Cardiac fibroblast (primary cell): Measurements from ENCODE around the gene CSTPP1.

Experiments
- DNase-seq, 2 donors: peaks; one replicate each; pipeline versions ENCODE4 v3.0.0 to v3.0.0-alpha.2; 2010; ENCODE audit warnings: low read depth in 2 of 2
- H3K4me3 ChIP-seq, 2 donors: replicated peaks in 1 of 2; 1 replicate in 1 of 2; 2 replicates in 1 of 2; pipeline ENCODE4 v1.5.1; 2011; ENCODE audit warnings: low read depth in 2 of 2, low read length in 2 of 2, mild to moderate bottlenecking in 2 of 2, moderate library complexity in 1 of 2
- TF ChIP-seq, protein P1 (sequence below): IDR thresholded peaks from one replicate; pipeline ENCODE4 v1.5.1; 2011; ENCODE audit warnings: low read depth, mild to moderate bottlenecking, low read length, inconsistent platforms

Gene CSTPP1

DNA sequence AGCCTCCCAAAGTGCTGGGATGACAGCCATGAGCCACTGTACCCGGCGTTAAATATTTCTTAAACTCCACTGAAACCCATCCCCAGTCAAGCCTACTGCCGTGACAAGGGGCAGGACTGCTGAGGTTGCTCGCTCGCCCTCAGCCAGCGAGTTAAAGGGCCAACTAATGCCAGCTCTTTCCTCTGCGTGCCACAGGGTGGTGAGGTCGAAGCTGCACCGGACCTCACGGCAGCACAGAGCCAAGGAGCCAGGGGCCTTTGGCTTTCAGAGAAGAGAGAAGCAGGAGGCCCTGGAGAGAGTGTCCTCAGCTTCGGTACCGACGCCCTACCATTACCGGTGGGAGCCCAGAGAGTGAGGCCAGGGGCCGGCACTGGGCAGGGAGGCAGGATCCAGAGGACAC, 227.3 kb downstream of the CSTPP1 start:
- no peak for DNase-seq
- TF ChIP-seq, protein P1, sequence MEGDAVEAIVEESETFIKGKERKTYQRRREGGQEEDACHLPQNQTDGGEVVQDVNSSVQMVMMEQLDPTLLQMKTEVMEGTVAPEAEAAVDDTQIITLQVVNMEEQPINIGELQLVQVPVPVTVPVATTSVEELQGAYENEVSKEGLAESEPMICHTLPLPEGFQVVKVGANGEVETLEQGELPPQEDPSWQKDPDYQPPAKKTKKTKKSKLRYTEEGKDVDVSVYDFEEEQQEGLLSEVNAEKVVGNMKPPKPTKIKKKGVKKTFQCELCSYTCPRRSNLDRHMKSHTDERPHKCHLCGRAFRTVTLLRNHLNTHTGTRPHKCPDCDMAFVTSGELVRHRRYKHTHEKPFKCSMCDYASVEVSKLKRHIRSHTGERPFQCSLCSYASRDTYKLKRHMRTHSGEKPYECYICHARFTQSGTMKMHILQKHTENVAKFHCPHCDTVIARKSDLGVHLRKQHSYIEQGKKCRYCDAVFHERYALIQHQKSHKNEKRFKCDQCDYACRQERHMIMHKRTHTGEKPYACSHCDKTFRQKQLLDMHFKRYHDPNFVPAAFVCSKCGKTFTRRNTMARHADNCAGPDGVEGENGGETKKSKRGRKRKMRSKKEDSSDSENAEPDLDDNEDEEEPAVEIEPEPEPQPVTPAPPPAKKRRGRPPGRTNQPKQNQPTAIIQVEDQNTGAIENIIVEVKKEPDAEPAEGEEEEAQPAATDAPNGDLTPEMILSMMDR: no peak
- H3K4me3 ChIP-seq: no peak overlapping the region

DNA sequence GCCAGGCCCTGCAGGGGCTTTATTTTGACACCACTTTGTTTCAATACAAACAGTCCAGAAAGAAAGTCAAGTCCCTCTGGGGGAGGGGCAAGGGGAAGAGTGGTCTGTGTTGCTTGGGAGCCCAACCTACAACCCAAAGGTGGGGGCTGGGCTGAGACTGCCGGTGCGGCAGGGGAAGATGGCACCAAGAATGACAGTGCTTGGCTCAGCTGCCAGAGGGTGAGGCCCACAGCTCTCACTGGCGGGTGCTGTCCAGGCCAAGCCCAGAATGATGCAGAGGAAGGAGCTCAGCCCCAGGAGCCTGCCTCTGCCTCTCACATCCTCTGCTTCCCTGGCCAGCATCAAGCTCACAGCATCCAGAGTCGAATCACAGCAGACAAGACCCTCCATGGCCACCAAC, 227.8 kb downstream of the CSTPP1 start:
- DNase-seq: no peak
- H3K4me3 ChIP-seq: no peak overlapping the region
- TF ChIP-seq, protein P1: no peak

DNA sequence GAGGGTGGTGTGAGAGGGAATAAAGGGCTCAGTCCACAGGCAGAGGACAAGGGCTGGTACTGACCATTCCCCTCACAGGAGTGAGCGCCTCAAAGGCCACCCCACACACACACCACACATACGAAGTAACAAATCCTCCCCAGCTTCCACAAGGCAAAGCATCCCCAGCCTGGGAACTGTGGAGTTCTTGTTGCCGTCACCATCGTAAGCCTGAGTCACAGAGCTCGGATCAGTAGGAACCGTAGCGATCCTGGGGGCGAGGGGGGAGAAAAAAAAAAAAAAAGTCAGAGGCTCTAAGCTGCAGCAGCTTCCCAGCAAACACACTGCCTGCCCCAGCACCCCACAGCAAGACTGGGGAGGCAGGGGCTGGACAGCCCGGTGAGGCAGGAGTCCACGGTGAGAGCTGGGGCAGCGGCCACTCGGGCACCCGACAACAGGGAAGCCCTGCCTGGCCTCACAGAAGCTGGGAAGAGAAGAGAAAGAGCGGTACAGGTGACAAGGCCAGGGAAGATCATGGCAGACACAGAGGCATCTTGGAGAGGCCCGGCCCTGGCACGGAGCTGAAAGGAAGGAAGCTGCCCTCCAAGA, 228.8 kb downstream of the CSTPP1 start:
- no peak for DNase-seq
- H3K4me3 ChIP-seq: no peak overlapping the region

DNA sequence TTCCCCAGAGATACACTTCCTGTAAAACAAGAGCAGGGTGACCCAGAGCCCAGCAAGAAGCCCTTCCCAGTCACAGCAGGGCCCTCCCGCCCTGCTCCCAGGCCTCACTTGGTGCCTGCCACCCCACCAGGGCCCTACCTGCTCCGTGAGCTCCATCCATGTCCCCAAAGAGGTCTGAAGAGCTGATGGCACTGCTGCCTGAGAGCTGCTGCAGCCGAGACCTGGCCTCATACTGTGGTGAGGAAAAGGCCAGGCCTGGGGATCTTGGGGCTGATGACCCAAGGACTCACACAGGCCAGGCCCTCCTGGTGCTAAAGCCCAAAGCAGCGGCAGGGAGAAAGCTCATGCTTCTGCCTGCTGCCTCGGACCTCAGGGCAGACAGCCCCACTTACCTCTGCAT, 229.8 kb downstream of the CSTPP1 start:
- no peak for DNase-seq
- no peak overlapping the region for H3K4me3 ChIP-seq
- TF ChIP-seq, protein P1: no peak

More for the DNA sequence above, 228.8 kb downstream of the CSTPP1 start:
- TF ChIP-seq, protein P1: no peak

DNA sequence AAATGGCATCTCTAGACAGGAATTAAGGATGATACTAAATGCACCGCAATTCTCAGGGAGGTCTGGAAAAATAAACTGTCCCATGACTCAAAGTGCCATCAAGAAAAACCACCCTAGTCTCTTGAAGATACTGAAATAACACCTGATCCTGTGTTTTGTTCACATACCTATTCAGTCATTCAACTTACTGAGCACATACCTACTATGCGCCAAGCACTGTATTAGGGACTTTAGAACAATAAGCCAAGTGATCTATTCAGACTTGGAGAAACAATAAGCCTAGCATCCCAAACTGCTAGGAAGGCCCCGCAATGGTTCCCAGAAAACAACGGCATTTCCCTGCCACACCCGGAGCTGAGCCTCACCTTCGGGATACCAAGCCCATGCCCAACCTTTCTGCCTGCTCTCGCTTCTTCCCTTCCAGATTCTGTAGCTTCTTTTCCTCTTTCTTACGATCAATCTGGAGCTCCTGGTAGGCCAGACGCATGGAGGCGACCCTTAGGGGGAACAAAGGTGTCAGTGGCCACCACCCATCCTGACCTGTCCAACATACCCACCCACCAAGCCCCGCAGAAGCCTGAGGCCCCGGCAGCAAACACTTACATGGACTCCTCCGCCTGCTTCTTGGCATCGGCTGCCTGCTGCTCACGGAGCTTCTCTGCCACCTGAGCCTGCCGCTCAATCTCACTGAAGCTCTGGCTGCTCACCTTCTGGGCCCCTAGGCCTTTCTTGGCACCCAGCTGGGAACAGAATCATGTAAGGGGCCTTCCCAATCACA, 234.7 kb downstream of the CSTPP1 start:
- TF ChIP-seq, protein P1: no peak
- no peak for DNase-seq
- no peak overlapping the region for H3K4me3 ChIP-seq

DNA sequence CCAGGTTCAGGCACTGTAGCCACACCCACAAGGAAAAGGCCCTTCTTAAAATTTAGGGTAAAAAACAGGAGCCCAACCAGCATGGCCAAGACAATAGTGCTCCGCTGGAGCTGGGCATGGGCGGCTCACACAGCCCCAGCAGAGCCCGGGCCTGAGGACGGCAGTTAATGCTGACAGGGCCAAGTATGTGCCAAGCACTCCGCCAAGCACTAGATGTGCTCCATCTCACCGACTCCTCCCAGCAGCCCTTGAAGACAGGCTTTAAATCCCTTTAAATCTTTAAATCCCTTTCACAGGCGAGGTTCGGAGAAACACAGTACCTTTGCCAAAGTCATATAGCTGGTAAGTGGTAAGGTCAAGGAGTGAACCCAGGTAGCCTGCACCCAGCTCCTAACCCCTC, 235.3 kb downstream of the CSTPP1 start:
- no peak overlapping the region for H3K4me3 ChIP-seq
- TF ChIP-seq, protein P1: no peak
- DNase-seq: no peak
